Endothelial cell of umbilical vein (primary cell): ENCODE results near the gene RHEBL1. TPM values are rescaled to one million over a fixed set of nuclear protein-coding genes. Genes with fewer than 3 reads are reported as not detected.

ENCODE experiments used
- BruUV-seq: library from RNA; stranded (reverse); fragments of 400-500 nt; replicated peaks from 2 replicates; lab custom pipeline; 2021; lab: Mats Ljungman, UMichigan
- CTCF ChIA-PET: fragments of 300-600, 350-600 bp; sonication (Branson Sonifier 250); formaldehyde crosslinking; loops from one replicate; lab custom pipeline; 2021; ENCODE audit warnings: antibody characterized with exemption, inconsistent platforms; lab: Charles Lee
- POLR2A ChIA-PET: fragments of 300-600, 350-600 bp; sonication (Branson Sonifier 250); formaldehyde crosslinking; loops from one replicate; lab custom pipeline; 2021; ENCODE audit warnings: antibody characterized with exemption, inconsistent platforms; lab: Charles Lee
- DNase-seq: peaks from one replicate; pipeline ENCODE4 v3.0.0-alpha.2; 2011; ENCODE audit warnings: low read depth, low spot score
- FAIRE-seq: peaks from 2 replicates; lab custom pipeline; 2011; peaks lifted over from hg19 to GRCh38; lab: Jason Lieb, UNC
- H2AFZ ChIP-seq: 2 replicates; pipeline ENCODE4 v1.6.0; 2012; ENCODE audit warnings: low read depth, low read length, control low read depth, inconsistent platforms
- H3K27ac ChIP-seq: 2 replicates; pipeline ENCODE4 v1.5.1; 2011; ENCODE audit warnings: low read depth, mild to moderate bottlenecking, control low read depth, low read length, moderate library complexity; ENCODE audit not compliant: insufficient read depth
- H3K27me3 ChIP-seq, 2 experiments: 2 replicates each; pipeline versions ENCODE4 v1.6.0 to v1.6.1; 2011; ENCODE audit warnings: low read length in 2 of 2, mixed read lengths in 1 of 2; ENCODE audit not compliant: control insufficient read depth in 2 of 2, insufficient read depth in 2 of 2
- H3K36me3 ChIP-seq, 2 experiments: 2 replicates in 1 of 2; 3 replicates in 1 of 2; pipeline ENCODE4 v1.5.1; 2011; ENCODE audit warnings: low read length in 2 of 2, mild to moderate bottlenecking in 1 of 2, moderate library complexity in 1 of 2; ENCODE audit not compliant: control insufficient read depth in 2 of 2, insufficient read depth in 2 of 2; ENCODE audit errors: extremely low read depth in 1 of 2
- H3K4me1 ChIP-seq: 3 replicates; pipeline ENCODE4 v1.5.1; 2011; ENCODE audit warnings: mild to moderate bottlenecking, low read length; ENCODE audit not compliant: control insufficient read depth, insufficient read depth; ENCODE audit errors: extremely low read depth
- H3K4me2 ChIP-seq: 2 replicates; pipeline ENCODE4 v1.6.1; 2011; ENCODE audit warnings: low read length, control low read depth, mixed read lengths; ENCODE audit not compliant: insufficient read depth
- H3K4me3 ChIP-seq, 3 experiments: fragments of 200-600 bp in 1 of 3; sonication (generic), shearing (Covaris generic) in 1 of 3; replicated peaks in 1 of 3; 2 replicates each; pipeline ENCODE4 v1.5.1; 2011 to 2016; ENCODE audit warnings: control low read depth in 3 of 3, low read length in 3 of 3, mild to moderate bottlenecking in 2 of 3, inconsistent platforms in 1 of 3, low read depth in 1 of 3, moderate library complexity in 1 of 3; ENCODE audit not compliant: insufficient read depth in 1 of 3
- H3K79me2 ChIP-seq: 2 replicates; pipeline ENCODE4 v1.6.0; 2012; ENCODE audit warnings: low read length, inconsistent platforms; ENCODE audit not compliant: control insufficient read depth, insufficient read depth
- H3K9ac ChIP-seq: replicated peaks from 2 replicates; pipeline ENCODE3; 2011; ENCODE audit warnings: low read length, control low read depth; ENCODE audit not compliant: insufficient read depth; ENCODE audit errors: extremely low read depth
- H3K9me1 ChIP-seq: replicated peaks from 3 replicates; pipeline ENCODE4 v1.6.0; 2011; ENCODE audit warnings: mild to moderate bottlenecking, low read length; ENCODE audit not compliant: control insufficient read depth, insufficient read depth; ENCODE audit errors: extremely low read depth
- H3K9me3 ChIP-seq: replicated peaks from 2 replicates; pipeline ENCODE4 v1.5.1; 2012; ENCODE audit warnings: low read length, inconsistent platforms; ENCODE audit not compliant: control insufficient read depth, insufficient read depth
- H4K20me1 ChIP-seq: replicated peaks from 2 replicates; pipeline ENCODE3; 2011; ENCODE audit warnings: mild to moderate bottlenecking, low read length; ENCODE audit not compliant: control insufficient read depth, insufficient read depth; ENCODE audit errors: extremely low read depth
- EZH2 ChIP-seq: IDR thresholded peaks from 2 replicates; pipeline ENCODE4 v1.6.1; 2012; ENCODE audit warnings: borderline replicate concordance, low read depth, mild to moderate bottlenecking, moderate library complexity, low read length, inconsistent platforms; ENCODE audit not compliant: severe bottlenecking
- FOS ChIP-seq: IDR thresholded peaks from 2 replicates; pipeline ENCODE4 v1.6.1; 2011; ENCODE audit warnings: mild to moderate bottlenecking, low read length, moderate library complexity, borderline replicate concordance; ENCODE audit not compliant: insufficient read depth
- GATA2 ChIP-seq: IDR thresholded peaks from 2 replicates; pipeline ENCODE4 v1.7.0; 2011; ENCODE audit warnings: low read depth, mild to moderate bottlenecking, moderate library complexity, mixed read lengths, low read length; ENCODE audit not compliant: insufficient read length, insufficient read depth
- JUN ChIP-seq: IDR thresholded peaks from 2 replicates; pipeline ENCODE4 v1.6.1; 2011; ENCODE audit warnings: borderline replicate concordance, low read depth; ENCODE audit not compliant: insufficient read length, insufficient read depth
- POLR2A ChIP-seq: IDR thresholded peaks from 2 replicates; pipeline ENCODE4 v1.6.1; 2012; ENCODE audit warnings: low read depth, mild to moderate bottlenecking, control low read depth, low read length
- POLR2AphosphoS5 ChIP-seq: IDR thresholded peaks from 2 replicates; pipeline ENCODE4 v1.6.1; 2012; ENCODE audit warnings: low read depth, mild to moderate bottlenecking, control low read depth, low read length, moderate library complexity; ENCODE audit not compliant: insufficient read depth
- dilution Hi-C: fragments of 300-500 bp; cut with MboI; formaldehyde crosslinking; loops from one replicate; pipeline ENCODE4 v1.15.0; 2019; ENCODE audit warnings: low sequenced_read_pairs; ENCODE audit not compliant: extremely low pct_ligation_motif_present
- intact Hi-C: fragments of 100-400 bp; cut with micrococcal nuclease; formaldehyde crosslinking; loops from one replicate; pipeline ENCODE4 v1.10.0; 2022
- polyA plus RNA-seq, 4 experiments: library from polyadenylated mRNA; depleted of rRNA in 3 of 4; stranded (reverse) in 3 of 4; unstranded in 1 of 4; fragments of >200 nt; gene quantifications; 2 replicates each; pipeline versions ENCODE4 v1.2.1 to v1.2.3, GENCODE V29; 2011 to 2012; ENCODE audit warnings: missing spikeins in 1 of 4
- total RNA-seq: library from RNA; stranded (reverse); gene quantifications from 2 replicates; pipeline ENCODE4 v1.2.3, GENCODE V29; 2021
- TF ChIP-seq, protein P1 (sequence below), 2 donors: IDR thresholded peaks; 1 replicate in 1 of 2; 2 replicates in 1 of 2; pipeline ENCODE4 v1.5.1; 2011; ENCODE audit warnings: low read length in 2 of 2, mild to moderate bottlenecking in 2 of 2, moderate library complexity in 2 of 2, control low read depth in 1 of 2, inconsistent platforms in 1 of 2, low read depth in 1 of 2; ENCODE audit not compliant: insufficient read depth in 1 of 2; ENCODE audit errors: extremely low read depth in 1 of 2
- TF ChIP-seq, protein P2 (sequence below): IDR thresholded peaks from 2 replicates; pipeline ENCODE4 v1.6.1; 2011; ENCODE audit not compliant: insufficient read depth, insufficient read length

Gene RHEBL1
- total and polyA plus RNA-seq, 2 donors (not counting 3 experiments of a cell fraction or from before 2014, with no cell fraction given), result 2.6 to 2.7 TPM

DNA sequence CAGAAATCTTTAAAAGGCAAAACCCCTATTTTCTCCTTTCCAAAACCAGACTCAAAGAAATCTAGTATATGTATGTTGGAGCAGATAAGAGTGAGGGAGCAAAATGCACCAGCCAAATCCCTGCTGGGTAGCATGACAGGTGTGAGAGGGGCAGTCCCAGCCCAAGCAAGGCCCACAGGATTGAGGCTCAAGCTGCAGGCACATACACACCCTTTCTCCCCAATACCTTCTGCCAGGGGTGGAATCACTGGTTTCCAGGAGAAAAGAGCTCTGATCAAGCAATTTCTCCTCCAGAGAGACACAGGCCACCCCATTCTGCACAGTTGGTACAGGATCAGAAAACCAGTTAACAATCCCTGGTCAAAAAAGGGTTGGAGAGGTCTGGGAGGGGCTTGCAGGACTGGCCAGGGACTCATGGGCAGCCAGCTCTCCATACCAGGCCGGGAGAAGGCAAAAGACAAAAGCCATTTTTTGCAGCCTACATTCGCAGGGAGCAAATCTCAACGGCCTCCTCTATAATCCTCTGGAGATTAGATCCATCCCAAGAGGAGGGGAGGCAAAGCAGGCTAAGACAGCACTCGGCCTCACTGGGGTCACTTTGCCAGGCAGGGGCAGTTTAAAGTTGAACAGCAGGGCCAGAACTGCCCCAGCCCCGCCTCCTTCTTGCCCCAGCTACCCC is 11.3 kb downstream of the RHEBL1 start:
- intact Hi-C loops, result no loop called here
- H3K9ac ChIP-seq, result peak overlapping the region; percentile 97
- H3K27me3 ChIP-seq, result no peaks in the 10 kb centered on the region
- peak overlapping the region; percentile 96 for H3K4me2 ChIP-seq
- ChIA-PET CTCF (interaction anchor here (0.8 to 3.1 kb wide), 7 partner anchors 10 to 62 kb away, joined by 3 to 10 read pairs (median 5); partner anchors contain the start of gene LMBR1L), POLR2A (interaction anchor here (0.8 to 2.2 kb wide), 3 partner anchors 11 to 73 kb away, joined by 3 to 6 read pairs (median 4); partner anchors contain the start of genes RHEBL1 and TUBA1B)
- H3K4me3 ChIP-seq, result peak overlapping the region; percentile 73 to 97 (median 77)
- peaks cover 14 to 17% of the 10 kb centered on the region in 2 experiments for H3K36me3 ChIP-seq
- FAIRE-seq (no peak), DNase-seq (no peak)
- peaks cover 74% of the 10 kb centered on the region for H3K79me2 ChIP-seq
- no peaks in the 10 kb centered on the region for H3K9me1 ChIP-seq
- dilution Hi-C loops, result no loop called here
- H4K20me1 ChIP-seq, result peaks cover 7% of the 10 kb centered on the region
- H2AFZ ChIP-seq, result no peak overlapping the region
- H3K27ac ChIP-seq, result no peak overlapping the region
- TF ChIP-seq POLR2AphosphoS5, result no peak
- TF ChIP-seq GATA2, result no peak
- TF ChIP-seq, protein P1, sequence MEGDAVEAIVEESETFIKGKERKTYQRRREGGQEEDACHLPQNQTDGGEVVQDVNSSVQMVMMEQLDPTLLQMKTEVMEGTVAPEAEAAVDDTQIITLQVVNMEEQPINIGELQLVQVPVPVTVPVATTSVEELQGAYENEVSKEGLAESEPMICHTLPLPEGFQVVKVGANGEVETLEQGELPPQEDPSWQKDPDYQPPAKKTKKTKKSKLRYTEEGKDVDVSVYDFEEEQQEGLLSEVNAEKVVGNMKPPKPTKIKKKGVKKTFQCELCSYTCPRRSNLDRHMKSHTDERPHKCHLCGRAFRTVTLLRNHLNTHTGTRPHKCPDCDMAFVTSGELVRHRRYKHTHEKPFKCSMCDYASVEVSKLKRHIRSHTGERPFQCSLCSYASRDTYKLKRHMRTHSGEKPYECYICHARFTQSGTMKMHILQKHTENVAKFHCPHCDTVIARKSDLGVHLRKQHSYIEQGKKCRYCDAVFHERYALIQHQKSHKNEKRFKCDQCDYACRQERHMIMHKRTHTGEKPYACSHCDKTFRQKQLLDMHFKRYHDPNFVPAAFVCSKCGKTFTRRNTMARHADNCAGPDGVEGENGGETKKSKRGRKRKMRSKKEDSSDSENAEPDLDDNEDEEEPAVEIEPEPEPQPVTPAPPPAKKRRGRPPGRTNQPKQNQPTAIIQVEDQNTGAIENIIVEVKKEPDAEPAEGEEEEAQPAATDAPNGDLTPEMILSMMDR (IDR thresholded peaks at IDR 0.05; ENCODE audit: extremely low read depth in 1 of 2, insufficient read depth in 1 of 2, low read depth in 1 of 2, low read length in 2 of 2), result no peak
- TF ChIP-seq JUN, result no peak
- no peak for TF ChIP-seq POLR2A
- TF ChIP-seq, protein P2, sequence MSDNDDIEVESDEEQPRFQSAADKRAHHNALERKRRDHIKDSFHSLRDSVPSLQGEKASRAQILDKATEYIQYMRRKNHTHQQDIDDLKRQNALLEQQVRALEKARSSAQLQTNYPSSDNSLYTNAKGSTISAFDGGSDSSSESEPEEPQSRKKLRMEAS, result no peak
- no peak for TF ChIP-seq EZH2
- no peak for TF ChIP-seq FOS
- H3K4me1 ChIP-seq, result peaks cover 39% of the 10 kb centered on the region
- H3K9me3 ChIP-seq, result no peaks in the 10 kb centered on the region
- BruUV-seq, result no TSS peak
